ENCODE measurements around the gene E2F7.

- TF ChIP-seq CTCF (IDR thresholded peaks at IDR 0.05) (no peak), CBFB (CRISPR knock-in tag; IDR thresholded peaks at IDR 0.05; ENCODE audit: low read depth) (no peak), HMGXB4 (CRISPR knock-in tag; IDR thresholded peaks at IDR 0.05) (no peak), USF1 (CRISPR knock-in tag; IDR thresholded peaks at IDR 0.05) (no peak), FOXP4 (CRISPR knock-in tag; IDR thresholded peaks at IDR 0.05) (no peak), MAX (CRISPR knock-in tag; IDR thresholded peaks at IDR 0.05) (no peak)
Observed at GRCh38 chr12:77047341-77048109, 17.8 kb downstream of the E2F7 start.
